ENCODE results near the gene LARP1B.

The LARP1B gene

GRCh38 chr4:128134925-128135324 lies 73.8 kb downstream of the LARP1B start:
- no peak for ATAC-seq
- TF ChIP-seq ZC3H10 (CRISPR knock-in tag; IDR thresholded peaks at IDR 0.05) (no peak), ESRRG (CRISPR knock-in tag; IDR thresholded peaks at IDR 0.05) (no peak), CREB5 (CRISPR knock-in tag; IDR thresholded peaks at IDR 0.05; ENCODE audit: low read depth) (no peak), CSRNP3 (CRISPR knock-in tag; IDR thresholded peaks at IDR 0.05) (no peak), PATZ1 (CRISPR knock-in tag; IDR thresholded peaks at IDR 0.05; ENCODE audit: borderline replicate concordance) (no peak), ZNF8 (CRISPR knock-in tag; IDR thresholded peaks at IDR 0.05) (no peak), OSR1 (CRISPR knock-in tag; IDR thresholded peaks at IDR 0.05) (no peak), CSDC2 (CRISPR knock-in tag; IDR thresholded peaks at IDR 0.05) (no peak), BACH2 (CRISPR knock-in tag; IDR thresholded peaks at IDR 0.05; ENCODE audit: borderline replicate concordance) (no peak), GLIS3 (CRISPR knock-in tag; IDR thresholded peaks at IDR 0.05) (no peak), POU6F1 (CRISPR knock-in tag; IDR thresholded peaks at IDR 0.05; ENCODE audit: borderline replicate concordance, low read depth) (no peak), ZFP3 (CRISPR knock-in tag; IDR thresholded peaks at IDR 0.05) (no peak), ARNTL (CRISPR knock-in tag; IDR thresholded peaks at IDR 0.05; ENCODE audit: borderline replicate concordance, low read depth) (no peak), SNAI2 (CRISPR knock-in tag; IDR thresholded peaks at IDR 0.05) (no peak), TCF4 (CRISPR knock-in tag; IDR thresholded peaks at IDR 0.05; ENCODE audit: borderline replicate concordance) (no peak), ZFP30 (CRISPR knock-in tag; IDR thresholded peaks at IDR 0.05) (no peak), ZNF565 (CRISPR knock-in tag; conservative IDR thresholded peaks at IDR 0.05; ENCODE audit: low read depth) (no peak), TSHZ2 (CRISPR knock-in tag; IDR thresholded peaks at IDR 0.05) (no peak)

- TF ChIP-seq ARNTL (CRISPR knock-in tag; IDR thresholded peaks at IDR 0.05; ENCODE audit: borderline replicate concordance, low read depth) (no peak), CREB5 (CRISPR knock-in tag; IDR thresholded peaks at IDR 0.05; ENCODE audit: low read depth) (no peak), TCF4 (CRISPR knock-in tag; IDR thresholded peaks at IDR 0.05; ENCODE audit: borderline replicate concordance) (no peak), TOX (CRISPR knock-in tag; IDR thresholded peaks at IDR 0.05; ENCODE audit: borderline replicate concordance) (no peak), BACH2 (CRISPR knock-in tag; IDR thresholded peaks at IDR 0.05; ENCODE audit: borderline replicate concordance) (no peak), OSR1 (CRISPR knock-in tag; IDR thresholded peaks at IDR 0.05) (no peak), SNAI2 (CRISPR knock-in tag; IDR thresholded peaks at IDR 0.05) (no peak), PPARA (CRISPR knock-in tag; IDR thresholded peaks at IDR 0.05; ENCODE audit: borderline replicate concordance) (no peak), RARB (CRISPR knock-in tag; IDR thresholded peaks at IDR 0.05) (no peak)
- ATAC-seq = no peak
Observed at GRCh38 chr4:128135391-128135790, 74.3 kb downstream of the LARP1B start.

Data from SK-N-SH treated with all-trans-retinoic acid at 6 μM for 48 hours (cell line).